GM12874 (cell line): ENCODE results near the gene MAPK4.

ENCODE experiments used
- TF ChIP-seq, protein P1 (sequence below): IDR thresholded peaks from 2 replicates; pipeline ENCODE4 v1.5.1; 2011; ENCODE audit warnings: low read depth, mild to moderate bottlenecking, control low read depth, low read length, moderate library complexity; ENCODE audit not compliant: insufficient read depth

MAPK4 gene

DNA sequence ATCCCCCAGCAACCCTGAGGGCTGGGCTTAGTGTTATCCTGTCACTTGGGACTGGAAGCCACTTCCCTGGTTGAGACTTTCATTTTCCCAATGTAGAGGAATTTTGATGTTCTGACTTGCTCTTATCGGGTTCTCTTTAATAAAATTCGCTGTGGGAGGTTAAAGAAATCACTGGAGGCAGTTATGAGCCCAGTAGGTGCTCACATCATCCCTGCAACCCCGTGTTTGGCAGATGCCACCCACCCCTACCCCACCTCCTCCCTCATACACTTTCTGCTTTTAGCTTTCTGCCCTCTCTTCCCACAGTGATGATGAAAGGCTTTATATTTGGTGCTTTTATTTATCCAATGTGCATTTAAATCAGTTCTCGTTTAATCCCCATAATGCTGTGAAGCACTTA lies 106.6 kb downstream of the MAPK4 start:
- TF ChIP-seq, protein P1, sequence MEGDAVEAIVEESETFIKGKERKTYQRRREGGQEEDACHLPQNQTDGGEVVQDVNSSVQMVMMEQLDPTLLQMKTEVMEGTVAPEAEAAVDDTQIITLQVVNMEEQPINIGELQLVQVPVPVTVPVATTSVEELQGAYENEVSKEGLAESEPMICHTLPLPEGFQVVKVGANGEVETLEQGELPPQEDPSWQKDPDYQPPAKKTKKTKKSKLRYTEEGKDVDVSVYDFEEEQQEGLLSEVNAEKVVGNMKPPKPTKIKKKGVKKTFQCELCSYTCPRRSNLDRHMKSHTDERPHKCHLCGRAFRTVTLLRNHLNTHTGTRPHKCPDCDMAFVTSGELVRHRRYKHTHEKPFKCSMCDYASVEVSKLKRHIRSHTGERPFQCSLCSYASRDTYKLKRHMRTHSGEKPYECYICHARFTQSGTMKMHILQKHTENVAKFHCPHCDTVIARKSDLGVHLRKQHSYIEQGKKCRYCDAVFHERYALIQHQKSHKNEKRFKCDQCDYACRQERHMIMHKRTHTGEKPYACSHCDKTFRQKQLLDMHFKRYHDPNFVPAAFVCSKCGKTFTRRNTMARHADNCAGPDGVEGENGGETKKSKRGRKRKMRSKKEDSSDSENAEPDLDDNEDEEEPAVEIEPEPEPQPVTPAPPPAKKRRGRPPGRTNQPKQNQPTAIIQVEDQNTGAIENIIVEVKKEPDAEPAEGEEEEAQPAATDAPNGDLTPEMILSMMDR = no peak

DNA sequence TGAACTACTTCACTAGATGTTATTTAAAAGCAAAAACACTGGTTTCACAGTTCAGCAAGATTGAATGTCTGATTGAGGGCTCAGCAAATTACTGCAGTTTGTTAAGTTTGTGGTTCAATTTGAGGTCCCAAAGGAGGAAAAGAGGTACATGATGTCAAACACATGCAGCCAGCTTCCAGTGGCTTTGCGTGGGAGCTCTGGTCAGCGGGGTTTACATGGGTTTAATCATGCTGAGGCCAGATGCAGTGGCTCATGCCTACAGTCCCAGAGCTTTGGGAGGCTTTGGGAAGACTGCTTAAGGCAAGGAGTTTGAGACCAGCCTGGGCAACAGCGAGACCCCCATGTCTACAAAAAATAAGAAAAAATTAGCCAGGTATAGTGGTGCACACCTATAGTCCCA lies 111.5 kb downstream of the MAPK4 start:
- TF ChIP-seq, protein P1 = no peak

DNA sequence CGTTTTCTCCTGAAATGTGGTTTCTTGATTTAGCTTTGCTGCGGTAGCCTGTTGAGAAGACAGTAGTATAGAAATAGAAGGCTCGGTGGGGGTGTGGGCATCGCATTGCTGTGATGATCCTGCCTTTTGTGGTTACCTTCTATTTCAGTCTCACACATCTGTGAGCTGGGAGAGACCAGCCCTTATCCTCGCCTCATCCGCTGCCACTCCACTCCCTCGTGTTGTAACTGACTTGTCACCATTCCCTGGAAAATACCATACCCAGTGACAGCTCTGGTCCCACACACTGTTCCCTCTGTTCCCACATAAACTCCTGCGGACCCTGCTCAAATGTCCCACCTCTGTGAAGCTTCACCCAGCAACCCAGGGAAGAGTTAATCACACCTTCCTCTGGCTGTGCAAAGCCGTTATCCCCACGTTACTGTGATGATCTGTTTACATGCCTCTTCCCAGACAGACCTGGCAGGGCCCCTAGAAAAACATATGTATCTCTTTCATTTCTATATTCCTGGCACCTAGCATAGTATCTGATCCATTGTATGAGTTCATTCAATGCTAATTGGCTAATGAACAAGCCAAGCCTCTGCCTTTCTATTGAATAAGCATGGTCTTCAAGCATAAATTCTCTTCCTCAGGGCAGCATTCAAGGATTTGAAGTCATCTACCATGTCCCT lies 114.6 kb downstream of the MAPK4 start:
- TF ChIP-seq, protein P1 = no peak

DNA sequence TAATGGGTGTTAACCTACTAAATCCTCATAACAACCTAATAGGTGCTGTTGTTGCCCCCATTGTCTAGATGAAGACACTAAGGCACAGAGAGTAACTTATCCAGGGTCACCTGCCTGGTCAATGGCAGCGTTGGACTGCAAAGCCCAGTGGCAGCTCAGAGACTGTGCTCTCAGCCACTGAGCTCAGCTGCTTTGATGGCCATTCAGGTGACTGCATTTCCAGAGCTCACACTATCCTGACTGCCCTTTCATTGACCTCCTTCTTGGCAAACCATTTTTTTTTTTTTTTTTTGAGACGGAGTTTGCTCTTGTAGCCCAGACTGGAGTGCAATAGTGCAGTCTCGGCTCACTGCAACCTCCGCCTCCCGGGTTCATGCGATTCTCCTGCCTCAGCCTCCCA lies 115.2 kb downstream of the MAPK4 start:
- TF ChIP-seq, protein P1 = no peak

DNA sequence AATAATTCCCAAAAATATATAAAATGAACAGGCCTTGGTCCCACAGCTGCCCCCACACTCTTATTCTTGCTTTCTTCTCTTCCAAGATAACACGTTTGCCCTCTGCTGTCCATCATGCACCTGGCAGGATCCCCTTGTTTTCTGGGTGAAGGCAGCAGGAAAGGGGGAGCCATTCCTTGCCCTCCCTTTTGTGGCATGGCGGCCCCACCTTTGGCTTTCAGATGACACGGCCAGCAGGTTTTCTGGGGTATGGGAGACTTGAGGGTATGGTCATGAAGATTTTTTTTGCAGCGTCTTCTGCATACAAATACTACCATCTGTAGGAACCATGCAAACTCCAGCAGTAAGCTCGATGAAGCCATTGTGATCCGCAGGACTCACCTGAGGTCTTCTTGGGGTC lies 118.8 kb downstream of the MAPK4 start:
- TF ChIP-seq, protein P1 = no peak

DNA sequence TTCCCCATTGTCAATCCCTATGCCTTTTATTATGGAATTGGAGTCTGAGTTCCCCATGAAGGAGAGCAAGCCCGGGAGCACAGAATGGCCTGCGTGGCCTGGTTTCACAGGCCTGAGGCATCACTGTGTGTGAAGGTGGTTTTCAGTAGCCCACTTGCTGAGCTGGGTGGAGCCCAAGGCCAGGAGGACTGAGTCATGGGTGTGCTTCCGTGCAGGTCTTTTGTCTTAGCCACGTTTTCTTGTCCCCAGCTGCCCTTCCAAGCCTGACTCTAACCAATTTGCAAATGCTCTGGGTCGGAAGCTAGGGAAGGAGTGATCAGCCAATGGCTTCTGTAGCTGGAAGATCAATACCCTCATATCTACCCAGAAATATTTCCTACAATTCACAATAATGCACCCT lies 119.2 kb downstream of the MAPK4 start:
- TF ChIP-seq, protein P1 = no peak

DNA sequence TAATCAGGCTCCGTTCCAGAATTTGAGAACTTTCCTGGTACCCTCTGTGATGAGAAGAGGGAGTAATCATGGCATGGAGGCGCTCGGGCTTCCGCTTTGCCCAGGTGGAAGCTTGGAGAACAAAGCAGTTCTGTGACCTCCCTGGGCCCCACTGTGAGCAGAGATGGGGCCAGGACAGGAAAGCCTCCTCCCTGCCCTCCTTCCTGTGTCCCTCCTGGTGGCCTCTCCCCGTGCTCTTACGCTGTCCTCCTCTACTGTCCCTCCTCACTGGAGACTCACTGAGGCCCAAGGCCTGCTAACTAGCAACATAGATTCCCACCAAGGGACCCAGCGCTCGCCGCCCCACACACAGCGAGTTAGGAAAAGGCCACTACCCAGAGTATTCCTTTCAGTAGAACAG lies 119.8 kb downstream of the MAPK4 start:
- TF ChIP-seq, protein P1 = no peak

DNA sequence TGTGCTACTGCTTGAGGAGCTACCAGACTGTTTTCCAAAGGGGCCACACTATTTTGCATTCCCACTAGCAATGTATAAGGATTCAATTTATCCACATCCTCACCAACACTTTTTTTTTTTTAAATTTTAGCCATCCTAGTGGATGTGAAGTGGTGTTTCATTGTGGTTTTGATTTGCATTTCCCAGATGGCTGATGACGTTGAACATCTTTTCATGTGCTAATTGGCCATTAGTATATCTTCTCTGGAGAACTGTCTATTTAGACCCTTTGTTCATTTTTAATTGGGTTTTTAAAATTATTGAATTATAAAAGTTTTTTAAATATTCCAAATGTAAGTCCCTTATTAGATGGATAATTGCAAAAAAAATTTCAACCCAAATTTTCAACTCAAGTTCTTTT lies 121.1 kb downstream of the MAPK4 start:
- TF ChIP-seq, protein P1 = no peak
